ENCODE data around the gene GSTK1. TPM values are rescaled to one million over a fixed set of nuclear protein-coding genes. Genes with fewer than 3 reads are reported as not detected.

The GSTK1 gene
- total RNA-seq, 4 donors from 2014 or later: 58.2 to 173 (median 86.9) TPM

- no peak overlapping the region for H3K27ac ChIP-seq
- TF ChIP-seq POLR2A (IDR thresholded peaks at IDR 0.05) (no peak), CTCF (IDR thresholded peaks at IDR 0.05) (no peak)
- H3K27me3 ChIP-seq: no peaks in the 10 kb centered on the region
- no peaks in the 10 kb centered on the region for H3K4me1 ChIP-seq
- H3K36me3 ChIP-seq: no peaks in the 10 kb centered on the region
- DNase-seq: no peak
- H3K9me3 ChIP-seq: no peaks in the 10 kb centered on the region
- H3K4me3 ChIP-seq: no peak overlapping the region
- intact Hi-C loops (cut with DNase I; ENCODE audit: low total_unique reads): no loop called here
These were observed 1.9 kb downstream of the GSTK1 start for GRCh38 chr7:143265017-143265693.

GRCh38 chr7:143269251-143269650 is 6.0 kb downstream of the GSTK1 start:
- intact Hi-C loops (cut with DNase I; ENCODE audit: low total_unique reads): no loop called here
- no peaks in the 10 kb centered on the region for H3K36me3 ChIP-seq
- H3K27ac ChIP-seq: no peak overlapping the region

GRCh38 chr7:143271240-143271639 is 8.0 kb downstream of the GSTK1 start:
- intact Hi-C loops (cut with DNase I; ENCODE audit: low total_unique reads): no loop called here
- TF ChIP-seq POLR2A (IDR thresholded peaks at IDR 0.05) (no peak), CTCF (IDR thresholded peaks at IDR 0.05) (no peak)
- DNase-seq: no peak
- Histone ChIP-seq H3K9me3 (no peaks in the 10 kb centered on the region), H3K27ac (no peak overlapping the region), H3K36me3 (no peaks in the 10 kb centered on the region), H3K27me3 (no peaks in the 10 kb centered on the region), H3K4me3 (no peak overlapping the region), H3K4me1 (no peaks in the 10 kb centered on the region)

More at GRCh38 chr7:143269251-143269650, 6.0 kb downstream of the GSTK1 start:
- H3K27me3 ChIP-seq: no peaks in the 10 kb centered on the region
- TF ChIP-seq POLR2A (IDR thresholded peaks at IDR 0.05) (no peak), CTCF (IDR thresholded peaks at IDR 0.05) (no peak)
- no peak overlapping the region for H3K4me3 ChIP-seq
- no peaks in the 10 kb centered on the region for H3K4me1 ChIP-seq
- H3K9me3 ChIP-seq: no peaks in the 10 kb centered on the region
- no peak for DNase-seq

GRCh38 chr7:143272871-143273270 is 9.6 kb downstream of the GSTK1 start:
- Histone ChIP-seq H3K27me3 (no peaks in the 10 kb centered on the region), H3K4me1 (no peaks in the 10 kb centered on the region), H3K36me3 (no peaks in the 10 kb centered on the region), H3K27ac (no peak overlapping the region), H3K9me3 (no peaks in the 10 kb centered on the region), H3K4me3 (no peak overlapping the region)
- no peak for DNase-seq
- intact Hi-C loops (cut with DNase I; ENCODE audit: low total_unique reads): no loop called here
- TF ChIP-seq POLR2A (IDR thresholded peaks at IDR 0.05): no peak
- TF ChIP-seq CTCF (IDR thresholded peaks at IDR 0.05): no peak

- DNase-seq: no peak
- TF ChIP-seq POLR2A (IDR thresholded peaks at IDR 0.05) (no peak), CTCF (IDR thresholded peaks at IDR 0.05) (no peak)
- Histone ChIP-seq H3K4me3 (no peak overlapping the region), H3K36me3 (no peaks in the 10 kb centered on the region), H3K27ac (peak overlapping the region; percentile 3 to 61), H3K9me3 (no peaks in the 10 kb centered on the region), H3K4me1 (no peaks in the 10 kb centered on the region), H3K27me3 (no peaks in the 10 kb centered on the region)
- intact Hi-C loops (cut with DNase I; ENCODE audit: low total_unique reads): no loop called here
These were observed 16.2 kb downstream of the GSTK1 start for GRCh38 chr7:143279186-143280098.

Data from uterus (tissue), 4 donors.